Activated CD4-positive, CD25-positive, alpha-beta regulatory T cell treated with anti-CD3 and anti-CD28 coated beads, Interleukin-2, amount 50 U/mL, for 72 hours (primary cell): ENCODE results near the gene SIX2.

Experiments
- DNase-seq: peaks from one replicate; pipeline ENCODE4 v3.0.0; 2021

The SIX2 gene

GRCh38 chr2:45014831-45015230 is 5.6 kb upstream of the SIX2 start:
- DNase-seq, result no peak

- no peak for DNase-seq
These were observed 4.9 kb upstream of the SIX2 start for GRCh38 chr2:45014016-45014702.

GRCh38 chr2:45013229-45014015 is 4.2 kb upstream of the SIX2 start:
- DNase-seq, result no peak

- no peak for DNase-seq
These were observed 3.5 kb upstream of the SIX2 start for GRCh38 chr2:45012733-45013132.

- no peak for DNase-seq
These were observed 2.7 kb upstream of the SIX2 start for GRCh38 chr2:45011621-45012602.

- DNase-seq, result no peak
These were observed 1.9 kb upstream of the SIX2 start for GRCh38 chr2:45011121-45011520.

- no peak for DNase-seq
These were observed 1.4 kb upstream of the SIX2 start for GRCh38 chr2:45010702-45011012.

- DNase-seq, result no peak
These were observed 863 bp upstream of the SIX2 start for GRCh38 chr2:45009928-45010701.

GRCh38 chr2:45008296-45009129 is 739 bp downstream of the SIX2 start:
- DNase-seq, result no peak

- DNase-seq, result no peak
These were observed 1.3 kb downstream of the SIX2 start for GRCh38 chr2:45007961-45008295.

GRCh38 chr2:45006942-45007287 is 2.3 kb downstream of the SIX2 start:
- no peak for DNase-seq

GRCh38 chr2:45006041-45006941 is 3.0 kb downstream of the SIX2 start:
- DNase-seq, result no peak

- no peak for DNase-seq
These were observed 3.8 kb downstream of the SIX2 start for GRCh38 chr2:45005261-45006002.

GRCh38 chr2:45004562-45005191 is 4.6 kb downstream of the SIX2 start:
- no peak for DNase-seq

- DNase-seq, result no peak
These were observed 5.4 kb downstream of the SIX2 start for GRCh38 chr2:45003579-45004551.

GRCh38 chr2:45002686-45003085 is 6.6 kb downstream of the SIX2 start:
- no peak for DNase-seq

- DNase-seq, result no peak
These were observed 7.3 kb downstream of the SIX2 start for GRCh38 chr2:45001869-45002385.
